Spleen (tissue), 11 donors: ENCODE data around the gene DOCK1. TPM values are rescaled to one million over a fixed set of nuclear protein-coding genes. Genes with fewer than 3 reads are reported as not detected.

Source experiments
- DNase-seq: peaks from one replicate; pipeline ENCODE4 v3.0.0-alpha.2; 2020
- H3K27ac ChIP-seq, 8 donors: fragments of 200-600 bp; sonication (generic) in 7 of 8; 1 replicate in 4 of 8; 2 replicates in 4 of 8; pipeline versions ENCODE4 v1.5.0 to v1.8.0; 2016 to 2021; ENCODE audit warnings: inconsistent platforms in 4 of 8, mild to moderate bottlenecking in 4 of 8, moderate library complexity in 1 of 8
- H3K27me3 ChIP-seq, 7 donors: fragments of 200-600 bp; sonication (generic) in 6 of 7; replicated peaks in 1 of 7; 1 replicate in 4 of 7; 2 replicates in 3 of 7; pipeline versions ENCODE4 v1.5.0 to v1.8.0; 2016 to 2021; ENCODE audit warnings: inconsistent platforms in 3 of 7, mild to moderate bottlenecking in 1 of 7
- H3K36me3 ChIP-seq, 6 donors: fragments of 200-600 bp; sonication (generic) in 5 of 6; 1 replicate in 4 of 6; 2 replicates in 2 of 6; pipeline versions ENCODE4 v1.5.0 to v1.8.0; 2016 to 2021; ENCODE audit warnings: inconsistent platforms in 2 of 6
- H3K4me1 ChIP-seq, 6 donors: fragments of 200-600 bp; sonication (generic) in 5 of 6; 1 replicate in 3 of 6; 2 replicates in 3 of 6; pipeline versions ENCODE4 v1.5.0 to v1.8.0; 2016 to 2021; ENCODE audit warnings: inconsistent platforms in 3 of 6
- H3K4me3 ChIP-seq, 8 donors: fragments of 200-600 bp; sonication (generic) in 7 of 8; 1 replicate in 4 of 8; 2 replicates in 4 of 8; pipeline versions ENCODE4 v1.5.0 to v1.8.0; 2016 to 2021; ENCODE audit warnings: inconsistent platforms in 4 of 8, mild to moderate bottlenecking in 4 of 8, moderate library complexity in 2 of 8
- H3K9me3 ChIP-seq, 8 donors: fragments of 200-600 bp; sonication (generic) in 7 of 8; 1 replicate in 4 of 8; 2 replicates in 4 of 8; pipeline versions ENCODE4 v1.5.0 to v1.8.0; 2016 to 2021; ENCODE audit warnings: inconsistent platforms in 4 of 8
- POLR2A ChIP-seq, 3 donors: fragments of 450-650 bp; IDR thresholded peaks; one replicate each; pipeline ENCODE4 v1.5.1; 2017; ENCODE audit warnings: antibody characterized with exemption in 3 of 3, mild to moderate bottlenecking in 1 of 3
- POLR2AphosphoS5 ChIP-seq, 3 donors: sonication (generic); formaldehyde crosslinking; IDR thresholded peaks; one replicate each; pipeline ENCODE4 v1.5.1; 2017; ENCODE audit warnings: antibody characterized with exemption in 3 of 3
- WGBS, 5 donors: extraction: QIAGEN DNeasy Blood & Tissue Kit in 3 of 5; methylation state at CpG; one replicate each; pipeline versions ENCODE4 v1.1.5 to v1.1.7; 2013 to 2018; 5-methylcytosine and 5-hydroxymethylcytosine counted together
- intact Hi-C: fragments of 100-400 bp; cut with DNase I; formaldehyde crosslinking; loops from one replicate; pipeline ENCODE4 v1.15.0; 2023; ENCODE audit warnings: low total_unique reads
- polyA plus RNA-seq, 3 donors: library from polyadenylated mRNA; stranded (reverse); fragments of 200-250 nt; gene quantifications; one replicate each; pipeline ENCODE4 v1.2.1, GENCODE V29; 2013
- total RNA-seq, 7 donors: library from RNA; depleted of rRNA in 3 of 7; stranded (reverse); fragments of >200 nt in 3 of 7; fragmentation: NEBNext Ultra II Directional in 4 of 7; extraction: Animal tissue kit (Norgen Biotek cat#: 25700) in 4 of 7; gene quantifications; one replicate each; pipeline versions ENCODE4 v1.1.0 to v1.2.1, GENCODE V29; 2016 to 2021
- TF ChIP-seq, protein P1 (sequence below), 11 experiments: fragments of 200-600 bp in 7 of 11; fragments of 450-650 bp in 4 of 11; sonication (generic) in 4 of 11; IDR thresholded peaks in 8 of 11; conservative IDR thresholded peaks in 3 of 11; 1 replicate in 7 of 11; 2 replicates in 4 of 11; pipeline versions ENCODE4 v1.4.0 to v1.8.0; 2016 to 2021; ENCODE audit warnings: antibody characterized with exemption in 11 of 11, inconsistent platforms in 4 of 11, mild to moderate bottlenecking in 1 of 11
- donor health status: healthy with polysubstance abuse.
- donor health status: DM: no; HTN: no; CAD: no; lungs with moderate emphysema.
- donor health status: DM: no; HTN: no; CAD: no.
- donor health status: Bipolar disorder and iron deficiency.
- donor health status: healthy.
- donor health status: DM: no; HTN: no; CAD: no.
- donor health status: DM: yes; HTN: yes; CAD: no.

DOCK1 gene
- total and polyA plus RNA-seq, 10 donors: 2.2 to 40.5 (median 25.1) TPM

DNA sequence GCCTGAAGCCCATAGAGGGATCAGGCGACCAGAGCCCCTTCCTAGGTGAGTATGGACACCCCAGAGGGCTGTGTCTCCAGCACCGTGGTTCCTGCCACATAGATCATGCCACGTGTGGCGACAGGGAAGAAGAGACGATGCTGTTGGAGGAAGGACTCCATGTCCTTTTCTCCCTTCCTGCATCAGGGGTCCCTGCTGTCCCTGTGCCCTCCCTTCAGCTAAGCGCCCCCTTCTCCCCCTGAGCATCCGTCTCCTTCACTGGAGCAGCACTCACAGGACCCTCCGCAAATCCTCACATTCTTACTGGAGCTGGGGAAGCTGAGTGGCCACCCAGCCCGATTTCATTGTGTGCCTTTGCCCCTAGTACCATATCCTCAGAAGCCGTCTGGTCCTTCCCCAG lies 558.3 kb downstream of the DOCK1 start:
- Histone ChIP-seq H3K9me3 (peaks cover 0 to 24% (median 12%) of the 10 kb centered on the region in 8 donors), H3K4me3 (no peak overlapping the region), H3K4me1 (no peaks in the 10 kb centered on the region), H3K36me3 (no peaks in the 10 kb centered on the region), H3K27me3 (no peaks in the 10 kb centered on the region), H3K27ac (no peak overlapping the region)
- intact Hi-C loops: no loop called here
- TF ChIP-seq, protein P1, sequence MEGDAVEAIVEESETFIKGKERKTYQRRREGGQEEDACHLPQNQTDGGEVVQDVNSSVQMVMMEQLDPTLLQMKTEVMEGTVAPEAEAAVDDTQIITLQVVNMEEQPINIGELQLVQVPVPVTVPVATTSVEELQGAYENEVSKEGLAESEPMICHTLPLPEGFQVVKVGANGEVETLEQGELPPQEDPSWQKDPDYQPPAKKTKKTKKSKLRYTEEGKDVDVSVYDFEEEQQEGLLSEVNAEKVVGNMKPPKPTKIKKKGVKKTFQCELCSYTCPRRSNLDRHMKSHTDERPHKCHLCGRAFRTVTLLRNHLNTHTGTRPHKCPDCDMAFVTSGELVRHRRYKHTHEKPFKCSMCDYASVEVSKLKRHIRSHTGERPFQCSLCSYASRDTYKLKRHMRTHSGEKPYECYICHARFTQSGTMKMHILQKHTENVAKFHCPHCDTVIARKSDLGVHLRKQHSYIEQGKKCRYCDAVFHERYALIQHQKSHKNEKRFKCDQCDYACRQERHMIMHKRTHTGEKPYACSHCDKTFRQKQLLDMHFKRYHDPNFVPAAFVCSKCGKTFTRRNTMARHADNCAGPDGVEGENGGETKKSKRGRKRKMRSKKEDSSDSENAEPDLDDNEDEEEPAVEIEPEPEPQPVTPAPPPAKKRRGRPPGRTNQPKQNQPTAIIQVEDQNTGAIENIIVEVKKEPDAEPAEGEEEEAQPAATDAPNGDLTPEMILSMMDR (IDR thresholded peaks at IDR 0.05 in 8 of 11, conservative IDR thresholded peaks at IDR 0.05 in 3 of 11): no peak
- TF ChIP-seq POLR2A (IDR thresholded peaks at IDR 0.05) (no peak), POLR2AphosphoS5 (IDR thresholded peaks at IDR 0.05) (no peak)
- WGBS, 5 donors: 74 to 90% (median 78%) methylated on average over 10 of the region's 10 CpGs
- no peak for DNase-seq

DNA sequence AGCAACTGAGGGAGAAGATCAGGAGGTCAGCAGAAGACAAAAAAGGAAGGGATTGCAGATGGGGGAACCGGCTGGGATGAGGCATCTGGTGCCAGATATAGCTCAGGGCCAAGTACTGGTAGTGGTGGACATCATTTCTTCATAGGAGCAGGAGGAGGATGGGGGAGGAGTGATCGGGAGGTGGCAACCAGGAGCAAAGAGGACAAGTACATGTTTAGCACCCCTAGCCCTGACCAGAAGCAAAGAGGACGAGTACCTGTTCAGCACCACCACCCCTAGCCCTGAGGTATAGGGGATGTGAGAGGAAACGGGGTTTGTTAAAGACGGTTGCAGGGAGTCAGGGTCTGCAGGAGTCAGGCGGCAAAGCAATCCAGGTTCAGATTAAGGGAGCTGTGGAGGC lies 559.3 kb downstream of the DOCK1 start:
- no peak for DNase-seq
- Histone ChIP-seq H3K4me3 (no peak overlapping the region), H3K9me3 (peaks cover 0 to 14% (median 8%) of the 10 kb centered on the region in 8 donors), H3K27me3 (no peaks in the 10 kb centered on the region), H3K27ac (no peak overlapping the region), H3K36me3 (no peaks in the 10 kb centered on the region), H3K4me1 (no peaks in the 10 kb centered on the region)
- TF ChIP-seq, protein P1 (IDR thresholded peaks at IDR 0.05 in 8 of 11, conservative IDR thresholded peaks at IDR 0.05 in 3 of 11): no peak
- no peak for TF ChIP-seq POLR2A (IDR thresholded peaks at IDR 0.05)
- TF ChIP-seq POLR2AphosphoS5 (IDR thresholded peaks at IDR 0.05): no peak
- WGBS, 5 donors: 80 to 90% (median 84%) methylated on average over 6 of the region's 6 CpGs
- intact Hi-C loops: no loop called here

DNA sequence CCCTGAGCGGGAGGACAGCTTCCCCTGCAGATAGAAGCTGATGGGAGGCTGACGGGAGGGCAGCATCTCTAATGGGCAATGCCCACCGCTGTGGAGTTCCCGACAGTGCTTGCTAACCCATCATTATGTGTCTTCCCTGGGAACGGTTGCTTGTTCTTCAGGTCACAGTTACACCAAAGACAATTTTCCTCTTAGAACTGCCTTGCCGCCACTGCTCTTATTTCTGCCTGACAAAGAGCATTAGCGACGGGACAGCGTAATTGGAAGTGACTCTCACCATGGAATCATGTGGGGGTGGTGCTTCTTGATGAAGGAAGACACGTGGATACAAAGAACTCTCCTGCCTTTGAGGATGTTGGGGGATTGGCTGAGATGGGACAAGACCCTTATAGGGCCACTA lies 562.6 kb downstream of the DOCK1 start:
- H3K4me3 ChIP-seq: no peak overlapping the region
- TF ChIP-seq, protein P1 (IDR thresholded peaks at IDR 0.05 in 8 of 11, conservative IDR thresholded peaks at IDR 0.05 in 3 of 11): no peak
- TF ChIP-seq POLR2AphosphoS5 (IDR thresholded peaks at IDR 0.05) (no peak), POLR2A (IDR thresholded peaks at IDR 0.05) (no peak)
- no peaks in the 10 kb centered on the region for H3K9me3 ChIP-seq
- H3K27ac ChIP-seq: no peak overlapping the region
- DNase-seq: no peak
- H3K27me3 ChIP-seq: no peaks in the 10 kb centered on the region
- H3K36me3 ChIP-seq: no peaks in the 10 kb centered on the region
- no peaks in the 10 kb centered on the region for H3K4me1 ChIP-seq
- 78 to 88% (median 80%) methylated on average over 10 of the region's 10 CpGs for WGBS, 5 donors
- intact Hi-C loops: no loop called here

DNA sequence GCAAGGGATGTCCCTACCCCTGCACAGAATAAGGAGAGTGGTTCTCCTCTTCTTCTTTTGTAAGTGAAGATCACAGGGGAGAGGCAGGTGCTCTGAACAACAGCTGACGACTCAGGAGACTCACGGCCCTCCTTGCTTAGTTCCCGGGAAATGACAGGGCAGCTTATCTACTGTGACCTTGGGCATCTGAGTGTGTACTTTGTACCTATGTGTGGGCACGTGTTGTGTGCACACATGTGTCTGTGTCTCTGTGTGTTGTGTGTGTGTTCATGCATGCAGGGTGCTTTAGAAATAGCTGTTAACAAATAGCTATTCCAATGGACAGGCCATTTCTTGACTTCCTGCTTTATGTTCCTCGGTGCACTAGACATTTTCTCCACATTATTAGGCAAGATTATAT lies 563.4 kb downstream of the DOCK1 start:
- no peak overlapping the region for H3K4me3 ChIP-seq
- H3K27ac ChIP-seq: no peak overlapping the region
- 66 to 83% (median 76%) methylated on average over 5 of the region's 5 CpGs for WGBS, 5 donors
- intact Hi-C loops: no loop called here
- TF ChIP-seq, protein P1 (IDR thresholded peaks at IDR 0.05 in 8 of 11, conservative IDR thresholded peaks at IDR 0.05 in 3 of 11): no peak
- TF ChIP-seq POLR2A (IDR thresholded peaks at IDR 0.05) (no peak), POLR2AphosphoS5 (IDR thresholded peaks at IDR 0.05) (no peak)
- no peaks in the 10 kb centered on the region for H3K27me3 ChIP-seq
- no peaks in the 10 kb centered on the region for H3K4me1 ChIP-seq
- H3K9me3 ChIP-seq: no peaks in the 10 kb centered on the region
- no peaks in the 10 kb centered on the region for H3K36me3 ChIP-seq
- no peak for DNase-seq
